ENCODE measurements around the gene WDR26. TPM values are rescaled to one million over a fixed set of nuclear protein-coding genes. Genes with fewer than 3 reads are reported as not detected.
A peak's percentile ranks its signal among the peaks of the same experiment; 100 is the strongest.
"Not testable (repeated sequence)": the region's sequence is repeated elsewhere in the genome, so short reads cannot be mapped to it uniquely, and the experiment has no call there.

WDR26 gene
- total RNA-seq, 6 experiments from 2014 or later = 27.2 to 46.8 (median 40.1) TPM

- Histone ChIP-seq H3K36me3 (no peaks in the 10 kb centered on the region), H3K9me3 (no peaks in the 10 kb centered on the region), H3K27me3 (no peaks in the 10 kb centered on the region), H3K4me3 (no peak overlapping the region), H3K4me1 (peaks cover 0 to 10% (median 3%) of the 10 kb centered on the region in 4 donors), H3K27ac (peak overlapping the region in 1 of 3 donors; percentile 79)
- DNase-seq (no peak), ATAC-seq (no peak)
- intact Hi-C loops (cut with DNase I) = no loop called here
- no peak for TF ChIP-seq CTCF (IDR thresholded peaks at IDR 0.05)
- TF ChIP-seq POLR2A (IDR thresholded peaks at IDR 0.05) = no peak
- 74% methylated on average over 4 of the region's 4 CpGs for WGBS (ENCODE audit: insufficient coverage, low coverage, low lambda C conversion rate, missing lambda C conversion rate)
Observed at GRCh38 chr1:224358237-224358636, 76.4 kb downstream of the WDR26 start.

DNA sequence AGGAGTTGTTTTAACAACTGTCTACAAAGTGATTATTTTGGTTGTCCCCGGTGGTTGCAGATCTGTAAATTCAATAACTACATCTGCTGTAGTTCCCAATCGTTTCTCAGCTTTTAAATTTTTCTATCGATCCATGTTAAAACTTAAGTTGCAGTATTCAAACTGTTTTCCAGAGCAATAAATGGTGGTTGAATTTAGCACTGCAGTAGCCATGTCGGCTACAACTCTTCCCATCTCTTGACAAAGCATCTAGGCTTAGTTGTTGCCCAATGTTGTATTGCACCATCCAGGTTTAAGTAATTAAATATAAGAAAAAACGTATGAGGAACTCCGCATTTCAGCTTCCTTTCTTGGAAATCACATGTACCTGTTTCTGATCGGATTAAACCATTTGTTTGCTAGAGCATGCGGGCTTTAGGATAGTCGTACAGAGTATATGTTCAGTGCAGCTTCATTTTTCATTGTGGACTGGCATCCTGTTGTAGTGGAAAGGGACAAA, 76.9 kb downstream of the WDR26 start:
- peak overlapping the region in 2 of 3 donors; percentile 65 to 79 for H3K27ac ChIP-seq
- H3K4me1 ChIP-seq = peaks cover 0 to 10% (median 3%) of the 10 kb centered on the region in 4 donors
- WGBS (ENCODE audit: insufficient coverage, low coverage, low lambda C conversion rate, missing lambda C conversion rate) = 21% methylated on average over 9 of the region's 9 CpGs
- DNase-seq = no peak
- no peaks in the 10 kb centered on the region for H3K27me3 ChIP-seq
- TF ChIP-seq POLR2A (IDR thresholded peaks at IDR 0.05) (peak; percentile 9), CTCF (IDR thresholded peaks at IDR 0.05) (peak in 1 of 4 donors; percentile 26)
- intact Hi-C loops (cut with DNase I) = no loop called here
- no peaks in the 10 kb centered on the region for H3K9me3 ChIP-seq
- no peaks in the 10 kb centered on the region for H3K36me3 ChIP-seq
- H3K4me3 ChIP-seq = peak overlapping the region; percentile 87 to 97 (median 93)
- peak in 3 of 4 donors; percentile 29 to 41 (median 32) for ATAC-seq

GRCh38 chr1:224356685-224357625, 77.6 kb downstream of the WDR26 start, which contains the start of gene CNIH4:
CNIH4 (plus strand) TSS chr1:224356879; CDS start chr1:224356925, 46 bp downstream.
- TF ChIP-seq POLR2A (IDR thresholded peaks at IDR 0.05) (peak; percentile 81), CTCF (IDR thresholded peaks at IDR 0.05) (no peak)
- H3K4me3 ChIP-seq = peak within 1 kb of the TSS; percentile 87 to 97 (median 93)
- peaks cover 0 to 10% (median 3%) of the 10 kb centered on the region in 4 donors for H3K4me1 ChIP-seq
- no peaks in the 10 kb centered on the region for H3K27me3 ChIP-seq
- H3K36me3 ChIP-seq = no peaks in the 10 kb centered on the region
- ATAC-seq (peak; percentile 97 to 99 (median 98)), DNase-seq (peak; percentile 92 to 94 (median 92))
- 2% methylated on average over 7 of the region's 78 CpGs for WGBS (ENCODE audit: insufficient coverage, low coverage, low lambda C conversion rate, missing lambda C conversion rate)
- intact Hi-C loops (cut with DNase I) = no loop called here
- H3K9me3 ChIP-seq = no peaks in the 10 kb centered on the region
- peak within 1 kb of the TSS; percentile 65 to 79 (median 74) for H3K27ac ChIP-seq

DNA sequence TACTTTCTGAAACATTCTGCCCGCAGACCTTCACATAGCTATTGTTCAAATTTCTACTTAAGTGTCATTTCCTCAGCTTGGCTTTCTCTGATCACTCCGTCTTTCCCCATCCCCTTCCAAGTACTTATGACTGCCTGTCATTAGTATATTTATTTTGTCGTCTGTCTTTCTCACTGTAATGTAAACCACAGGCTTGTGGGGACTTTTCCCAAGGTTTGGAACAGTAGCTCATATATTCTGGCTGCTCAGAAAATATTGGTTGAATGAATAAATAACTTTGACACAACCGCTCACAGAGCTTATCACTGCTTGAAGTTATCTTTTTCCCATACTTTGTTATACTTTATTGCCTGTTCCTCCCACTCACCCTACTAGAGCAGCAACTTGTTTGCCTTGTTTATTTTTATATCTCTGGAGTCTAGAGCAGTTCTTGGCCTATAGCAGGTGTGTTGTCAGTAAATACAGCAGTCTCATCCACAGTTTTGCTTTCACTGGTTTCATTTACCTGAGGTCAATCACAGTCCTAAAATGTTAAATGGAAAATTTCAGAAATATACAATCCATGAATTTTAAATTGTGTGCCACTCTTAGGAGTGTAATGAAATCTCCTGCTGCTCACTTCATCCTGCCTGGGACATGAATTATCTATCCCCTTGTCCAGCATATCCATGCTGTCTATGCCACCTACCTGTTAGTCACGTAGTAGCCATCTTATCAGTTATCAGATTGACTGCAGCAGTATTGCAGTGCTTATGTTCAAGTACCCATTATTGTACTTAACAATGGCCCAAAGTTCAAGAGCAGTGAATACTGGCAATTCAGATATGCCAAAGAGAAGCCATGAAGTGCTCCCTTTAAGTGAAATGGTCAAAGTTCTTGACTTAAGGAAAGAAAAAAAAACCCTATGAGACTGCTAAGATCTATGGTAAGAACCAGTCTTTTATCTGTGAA, 80.3 kb downstream of the WDR26 start:
- Histone ChIP-seq H3K9me3 (no peaks in the 10 kb centered on the region), H3K4me1 (peaks cover 0 to 8% (median 3%) of the 10 kb centered on the region in 4 donors), H3K27me3 (no peaks in the 10 kb centered on the region), H3K36me3 (no peaks in the 10 kb centered on the region), H3K4me3 (no peak overlapping the region), H3K27ac (no peak overlapping the region)
- WGBS (ENCODE audit: insufficient coverage, low coverage, low lambda C conversion rate, missing lambda C conversion rate) = 76% methylated on average over 5 of the region's 5 CpGs
- DNase-seq (no peak), ATAC-seq (no peak)
- no peak for TF ChIP-seq POLR2A (IDR thresholded peaks at IDR 0.05)
- no peak for TF ChIP-seq CTCF (IDR thresholded peaks at IDR 0.05)
- intact Hi-C loops (cut with DNase I) = no loop called here

DNA sequence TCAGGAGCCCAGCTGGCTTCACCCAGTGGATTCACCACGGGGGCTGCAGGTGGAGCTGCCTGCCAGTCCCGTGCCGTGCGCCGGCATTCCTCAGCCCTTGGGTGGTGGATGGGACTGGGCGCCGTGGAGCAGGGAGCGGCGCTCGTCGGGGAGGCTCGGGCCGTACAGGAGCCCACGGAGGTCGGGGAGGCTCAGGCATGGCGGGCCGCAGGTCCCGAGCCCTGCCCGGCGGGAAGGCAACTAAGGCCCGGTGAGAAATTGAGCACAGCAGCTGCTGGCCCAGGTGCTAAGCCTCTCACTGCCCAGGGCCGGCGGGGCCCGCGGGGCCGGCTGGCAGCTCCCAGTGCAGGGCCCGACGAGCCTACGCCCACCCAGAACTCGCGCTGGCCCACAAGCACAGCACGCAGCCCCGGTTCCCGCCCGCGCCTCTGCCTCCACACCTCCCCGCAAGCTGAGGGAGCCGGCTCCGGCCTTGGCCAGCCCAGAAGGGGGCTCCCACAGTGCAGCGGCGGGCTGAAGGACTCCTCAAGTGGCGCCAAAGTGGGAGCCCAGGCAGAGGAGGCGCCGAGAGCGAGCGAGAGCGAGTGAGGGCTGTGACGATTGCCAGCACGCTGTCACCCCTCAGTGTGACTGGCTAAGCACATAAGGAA, 82.0 kb downstream of the WDR26 start:
- WGBS (ENCODE audit: insufficient coverage, low coverage, low lambda C conversion rate, missing lambda C conversion rate) = 96% methylated on average over 12 of the region's 49 CpGs
- intact Hi-C loops (cut with DNase I); H3K27ac ChIP-seq; ATAC-seq; H3K9me3 ChIP-seq; H3K36me3 ChIP-seq; DNase-seq; H3K4me3 ChIP-seq; H3K4me1 ChIP-seq; H3K27me3 ChIP-seq: not testable (repeated sequence)

GRCh38 chr1:224349716-224350115, 84.9 kb downstream of the WDR26 start:
- H3K4me3 ChIP-seq; H3K27ac ChIP-seq; ATAC-seq; H3K27me3 ChIP-seq; H3K9me3 ChIP-seq; H3K36me3 ChIP-seq; intact Hi-C loops (cut with DNase I); H3K4me1 ChIP-seq: not testable (repeated sequence)
- DNase-seq = peak in 1 of 3 donors; percentile 18
- WGBS (ENCODE audit: insufficient coverage, low coverage, low lambda C conversion rate, missing lambda C conversion rate) = no CpG with 5 or more reads among the region's 30 CpGs

Measured in right lobe of liver (tissue), 6 donors.